KG1 (cell line): ENCODE results near the gene PARP12.
A peak's percentile ranks its signal among the peaks of the same experiment; 100 is the strongest.

Source experiments
- DNase-seq: peaks from one replicate; lab custom pipeline; 2025; lab: John Stamatoyannopoulos, UW

The PARP12 gene

GRCh38 chr7:140014123-140014522 lies 48.6 kb downstream of the PARP12 start:
- no peak for DNase-seq

GRCh38 chr7:140013676-140014075 lies 49.1 kb downstream of the PARP12 start:
- no peak for DNase-seq

GRCh38 chr7:140010194-140010895 lies 52.4 kb downstream of the PARP12 start:
- no peak for DNase-seq

- no peak for DNase-seq
Observed at GRCh38 chr7:140009735-140010134, 53.0 kb downstream of the PARP12 start.

GRCh38 chr7:140008755-140009610 lies 53.8 kb downstream of the PARP12 start:
- DNase-seq, result no peak

- no peak for DNase-seq
Observed at GRCh38 chr7:140007051-140007690, 55.6 kb downstream of the PARP12 start.

- DNase-seq, result no peak
Observed at GRCh38 chr7:140006600-140006999, 56.2 kb downstream of the PARP12 start.

GRCh38 chr7:140005754-140006503 lies 56.8 kb downstream of the PARP12 start:
- DNase-seq, result no peak

GRCh38 chr7:140005341-140005740 lies 57.4 kb downstream of the PARP12 start:
- no peak for DNase-seq

GRCh38 chr7:140004672-140005071 lies 58.1 kb downstream of the PARP12 start:
- DNase-seq, result no peak

GRCh38 chr7:140003913-140004382 lies 58.8 kb downstream of the PARP12 start:
- peak; percentile 10 for DNase-seq

GRCh38 chr7:140000666-140001268 lies 62.0 kb downstream of the PARP12 start:
- DNase-seq, result no peak

- DNase-seq, result no peak
Observed at GRCh38 chr7:139999516-139999915, 63.2 kb downstream of the PARP12 start.

GRCh38 chr7:139998572-139998971 lies 64.2 kb downstream of the PARP12 start:
- DNase-seq, result no peak

GRCh38 chr7:139995017-139995915 lies 67.5 kb downstream of the PARP12 start:
- DNase-seq, result no peak

- no peak for DNase-seq
Observed at GRCh38 chr7:139994356-139994755, 68.4 kb downstream of the PARP12 start.

- no peak for DNase-seq
Observed at GRCh38 chr7:139993592-139993991, 69.2 kb downstream of the PARP12 start.

GRCh38 chr7:139993169-139993568 lies 69.6 kb downstream of the PARP12 start:
- DNase-seq, result no peak

- DNase-seq, result no peak
Observed at GRCh38 chr7:139992353-139993044, 70.3 kb downstream of the PARP12 start.

GRCh38 chr7:139991911-139992310 lies 70.8 kb downstream of the PARP12 start:
- no peak for DNase-seq
